Ramos (cell line): ENCODE results near the gene DNM3.

Source experiments
- in situ Hi-C: fragments of 300-500 bp; cut with MboI; formaldehyde crosslinking; loops from one replicate; pipeline ENCODE4 v1.14.3; 2022; ENCODE audit warnings: low sequenced_read_pairs; ENCODE audit not compliant: unreplicated experiment

The DNM3 gene

DNA sequence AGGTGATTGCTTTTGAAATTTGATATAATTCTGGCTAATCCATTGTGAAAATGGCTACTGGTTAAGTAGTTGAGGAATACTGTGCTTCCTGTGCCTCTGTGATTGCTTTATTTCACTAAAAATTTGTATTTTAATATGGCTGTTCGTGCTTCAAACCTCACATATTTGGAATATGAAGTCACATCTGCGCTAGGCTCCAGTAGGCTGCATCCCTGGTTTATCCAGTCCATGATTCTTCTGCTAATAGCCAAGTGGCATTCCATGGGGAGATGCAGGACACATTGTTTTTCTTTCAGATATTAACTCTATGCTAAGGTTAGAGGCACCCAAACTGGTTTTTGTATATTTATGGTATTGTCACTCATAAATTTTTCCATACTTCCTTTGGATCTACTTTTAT, 25.9 kb downstream of the DNM3 start:
- in situ Hi-C loops = no loop called here

GRCh38 chr1:171868217-171868803, 27.0 kb downstream of the DNM3 start:
- in situ Hi-C loops = no loop called here

- in situ Hi-C loops = no loop called here
Observed at GRCh38 chr1:171869097-171869496, 27.8 kb downstream of the DNM3 start.

DNA sequence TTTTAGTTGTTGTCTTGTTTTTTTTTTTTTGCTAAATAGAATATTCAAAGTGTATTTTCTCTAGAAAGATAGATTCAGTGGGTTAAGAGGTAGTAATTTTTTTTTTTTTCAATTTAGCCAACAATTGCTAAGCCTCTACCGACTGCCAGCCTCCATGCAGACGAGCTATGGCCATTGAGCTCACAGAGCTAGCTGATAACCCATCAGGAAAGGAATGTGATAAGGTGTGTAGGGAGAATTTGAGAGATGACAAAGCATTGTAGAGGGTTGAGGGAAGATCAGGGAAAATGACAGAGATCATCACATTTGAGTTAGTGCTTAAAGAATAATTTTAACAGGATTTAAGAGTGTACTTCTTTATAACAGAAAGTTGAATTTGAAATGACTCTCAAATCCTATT, 30.6 kb downstream of the DNM3 start:
- in situ Hi-C loops = no loop called here

DNA sequence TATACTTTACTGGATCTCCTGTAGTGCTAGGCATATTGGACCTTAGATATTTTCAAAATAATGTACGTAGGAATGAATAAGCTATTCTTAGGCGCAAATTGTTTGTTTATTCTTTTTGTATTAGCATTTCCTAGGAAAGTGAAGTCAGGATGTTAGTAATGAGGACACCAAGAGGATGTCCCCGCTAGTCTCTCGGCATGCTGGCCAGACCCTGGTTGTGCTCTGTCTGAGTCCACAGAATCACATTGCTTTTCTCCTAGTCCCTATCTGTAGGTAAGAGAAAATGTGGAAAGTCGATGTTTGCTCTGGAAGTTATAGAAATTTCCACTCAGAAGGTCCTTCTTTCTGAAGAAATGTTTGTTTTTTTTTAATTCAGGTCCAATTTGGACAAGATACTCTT, 31.1 kb downstream of the DNM3 start:
- in situ Hi-C loops = no loop called here

DNA sequence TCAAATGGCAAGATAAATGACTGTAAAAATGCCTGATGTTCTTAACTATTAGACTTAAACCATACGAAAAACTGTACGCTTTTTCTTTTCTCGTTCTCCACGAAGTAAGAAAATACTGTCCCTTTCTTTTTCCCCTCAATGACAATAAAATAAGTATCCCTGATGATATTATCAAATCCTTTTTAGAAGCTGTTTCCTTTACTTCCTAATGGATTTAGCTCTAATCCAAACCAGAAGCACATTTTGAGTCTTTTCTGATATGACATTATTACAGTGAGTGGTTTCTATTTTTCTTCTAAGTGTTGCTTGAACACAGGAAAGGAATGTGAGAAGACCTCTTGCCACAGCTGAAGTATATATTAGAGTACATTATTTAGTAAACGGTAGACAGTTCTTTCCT, 32.4 kb downstream of the DNM3 start:
- in situ Hi-C loops = no loop called here

- in situ Hi-C loops = no loop called here
Observed at GRCh38 chr1:171877701-171878100, 36.4 kb downstream of the DNM3 start.

GRCh38 chr1:171879556-171879955, 38.3 kb downstream of the DNM3 start:
- in situ Hi-C loops = no loop called here

DNA sequence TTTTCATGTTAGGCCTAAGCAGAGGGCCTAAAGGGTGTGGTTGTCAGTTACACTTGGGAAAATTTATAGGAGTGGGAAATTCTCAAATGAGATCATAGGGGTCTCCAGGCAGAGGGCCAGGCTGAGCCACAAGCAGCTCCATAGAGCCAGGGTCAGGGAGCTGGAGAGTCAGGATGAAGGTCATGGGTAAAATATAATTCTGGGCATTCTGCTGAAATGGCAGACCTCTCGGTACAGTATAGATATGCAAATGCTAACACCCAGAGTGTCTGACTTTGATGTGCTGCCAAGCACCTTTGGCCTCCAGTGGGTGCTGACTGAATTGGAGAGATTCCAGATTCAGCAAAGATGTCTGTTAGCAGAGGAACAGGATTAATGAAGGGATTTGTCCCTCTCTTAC, 40.1 kb downstream of the DNM3 start:
- in situ Hi-C loops = no loop called here

GRCh38 chr1:171883849-171884248, 42.6 kb downstream of the DNM3 start:
- in situ Hi-C loops = no loop called here

GRCh38 chr1:171884475-171884874, 43.2 kb downstream of the DNM3 start:
- in situ Hi-C loops = no loop called here

GRCh38 chr1:171890131-171890530, 48.8 kb downstream of the DNM3 start:
- in situ Hi-C loops = no loop called here

GRCh38 chr1:171896936-171897703, 55.8 kb downstream of the DNM3 start:
- in situ Hi-C loops = no loop called here

DNA sequence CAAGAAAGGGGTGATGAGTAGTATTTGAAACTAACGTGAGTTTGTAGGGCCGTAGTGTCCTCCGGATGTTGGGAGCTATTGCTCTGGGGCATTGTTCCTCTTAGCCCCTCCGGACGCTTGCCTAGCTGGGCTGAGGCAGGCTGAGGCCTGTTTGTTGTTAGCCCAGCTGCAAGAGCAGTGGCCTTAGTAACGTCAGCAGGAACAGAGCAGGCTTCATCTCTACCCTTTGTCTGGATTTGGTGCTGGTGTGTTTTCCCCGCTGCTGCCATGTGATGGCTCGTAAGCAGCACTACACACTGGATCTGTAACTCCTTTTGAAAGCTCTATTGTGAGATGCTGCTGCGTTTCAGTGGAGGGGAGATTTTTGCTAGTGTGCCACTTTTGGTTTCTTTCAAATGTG, 57.6 kb downstream of the DNM3 start:
- in situ Hi-C loops = no loop called here

DNA sequence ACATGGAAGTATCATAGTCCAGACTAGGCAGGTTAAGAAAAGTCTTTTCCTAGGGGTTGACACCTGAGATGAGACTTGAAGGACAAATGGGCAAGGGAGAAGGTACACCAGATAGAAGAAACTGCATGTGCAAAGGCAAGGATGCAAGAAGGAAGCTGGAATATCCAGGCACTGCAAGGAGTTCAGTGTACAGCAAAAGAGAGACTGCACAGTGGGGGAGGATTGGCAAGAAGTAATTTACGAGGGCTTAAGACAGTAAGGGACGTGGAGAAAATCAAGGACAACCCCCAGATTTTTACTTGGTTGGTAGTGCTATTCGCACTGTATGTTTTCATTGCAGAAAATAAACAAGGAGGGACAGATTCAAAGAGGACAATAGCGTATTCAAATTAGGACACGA, 58.5 kb downstream of the DNM3 start:
- in situ Hi-C loops = no loop called here

GRCh38 chr1:171901245-171901644, 59.9 kb downstream of the DNM3 start:
- in situ Hi-C loops = no loop called here

DNA sequence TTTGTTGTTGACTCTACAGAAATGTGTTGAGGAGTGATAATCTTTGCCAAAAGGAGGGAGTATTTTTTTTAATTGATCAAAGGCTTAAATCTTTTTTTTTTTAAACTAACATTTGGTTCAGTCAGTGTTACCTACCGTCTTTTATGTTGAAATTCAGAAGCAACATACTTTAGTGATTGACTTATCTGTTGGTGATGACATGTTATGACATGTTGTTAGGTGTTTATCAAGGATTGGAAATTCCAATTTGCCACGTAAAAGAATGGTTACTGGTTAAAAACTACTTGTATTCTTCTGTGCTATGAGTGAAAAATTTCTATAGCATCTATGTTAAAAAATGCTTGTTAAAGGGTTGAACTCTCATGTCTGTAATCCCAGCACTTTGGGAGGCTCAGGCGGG, 61.2 kb downstream of the DNM3 start:
- in situ Hi-C loops = no loop called here

DNA sequence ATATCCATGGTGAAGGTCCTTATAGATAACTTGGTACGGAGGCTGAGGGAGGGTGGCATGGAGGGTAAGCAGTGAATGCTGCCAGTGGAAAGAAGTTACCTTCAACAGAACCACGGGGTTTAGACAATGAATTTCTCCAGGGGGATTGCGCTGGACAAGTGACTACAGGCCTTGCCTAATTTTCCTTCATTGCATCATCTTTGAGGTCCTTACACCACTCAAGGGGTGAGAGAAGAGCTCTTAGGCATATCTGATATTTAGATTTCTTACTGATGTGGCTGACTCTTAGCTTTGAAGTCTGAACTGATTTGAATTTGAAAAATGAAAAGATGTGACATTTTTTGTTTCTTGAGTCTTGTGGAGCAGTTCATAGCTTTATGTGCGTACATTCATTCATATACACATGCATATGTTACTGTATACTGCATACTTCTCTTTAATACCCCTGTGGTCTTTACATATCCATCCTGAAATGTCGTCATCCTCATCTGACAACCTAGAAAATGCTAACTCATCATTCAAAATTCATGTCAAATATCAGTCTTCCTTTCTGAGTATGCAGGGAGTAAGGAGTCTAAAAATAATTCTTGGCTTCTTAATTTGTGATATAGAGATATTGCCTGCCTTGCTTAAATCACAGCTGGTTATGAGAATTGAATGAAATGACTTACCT, 63.6 kb downstream of the DNM3 start:
- in situ Hi-C loops = no loop called here

GRCh38 chr1:171909711-171910110, 68.4 kb downstream of the DNM3 start:
- in situ Hi-C loops = no loop called here

- in situ Hi-C loops = no loop called here
Observed at GRCh38 chr1:171910786-171911185, 69.5 kb downstream of the DNM3 start.

GRCh38 chr1:171911506-171911905, 70.2 kb downstream of the DNM3 start:
- in situ Hi-C loops = no loop called here
